IPS DF 6.9 (cell line): ENCODE results near the gene ARPP21.

Experiments used
- DNase-seq: peaks from one replicate; pipeline ENCODE4 v3.0.0-alpha.2; 2013; ENCODE audit warnings: low read depth, low spot score
- H3K27ac ChIP-seq: one replicate; pipeline ENCODE4 v1.5.1; 2013; ENCODE audit warnings: low read length, control low read depth
- H3K27me3 ChIP-seq: 2 replicates; pipeline ENCODE4 v1.6.1; 2013; ENCODE audit warnings: mild to moderate bottlenecking, low read length; ENCODE audit not compliant: control insufficient read depth, insufficient read depth
- H3K36me3 ChIP-seq: 2 replicates; pipeline ENCODE4 v1.6.1; 2013; ENCODE audit warnings: low read length; ENCODE audit not compliant: control insufficient read depth, insufficient read depth
- H3K4me1 ChIP-seq: 2 replicates; pipeline ENCODE4 v1.6.1; 2013; ENCODE audit warnings: low read length; ENCODE audit not compliant: control insufficient read depth, insufficient read depth
- H3K4me3 ChIP-seq: 2 replicates; pipeline ENCODE4 v1.5.1; 2013; ENCODE audit warnings: mild to moderate bottlenecking, low read length
- H3K9me3 ChIP-seq: 2 replicates; pipeline ENCODE4 v1.6.1; 2013; ENCODE audit warnings: low read length, inconsistent platforms; ENCODE audit not compliant: control insufficient read depth, insufficient read depth
- WGBS: extraction: QIAGEN DNeasy Blood & Tissue Kit; methylation state at CpG from one replicate; pipeline ENCODE4 v1.1.7; 2013; ENCODE audit warnings: mixed read lengths, missing lambda C conversion rate; ENCODE audit not compliant: insufficient read length, insufficient coverage; 5-methylcytosine and 5-hydroxymethylcytosine counted together

ARPP21 gene

DNA sequence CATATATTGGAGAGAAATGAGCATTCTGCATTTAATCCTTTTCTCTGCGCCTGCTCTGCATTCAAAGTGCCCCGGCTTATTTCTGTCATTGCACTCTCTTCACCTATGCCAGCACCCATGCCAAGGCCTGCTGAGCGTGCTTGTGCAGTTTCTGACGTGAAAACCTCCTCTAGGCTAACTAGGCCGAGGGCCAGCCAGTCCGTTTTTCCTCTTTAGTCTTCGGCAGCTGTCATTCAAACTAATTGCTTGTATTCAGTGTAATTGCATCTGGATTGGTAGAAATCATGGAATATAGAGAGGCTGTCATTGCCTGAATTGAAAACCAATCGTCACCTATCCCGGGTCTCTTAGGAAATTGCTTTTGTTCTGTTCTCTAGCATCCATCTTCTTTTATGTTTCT lies 94.0 kb downstream of the ARPP21 start:
- no peak overlapping the region for H3K27ac ChIP-seq
- WGBS: no CpG with 5 or more reads among the region's 9 CpGs
- H3K36me3 ChIP-seq: no peaks in the 10 kb centered on the region
- DNase-seq: no peak
- no peak overlapping the region for H3K4me3 ChIP-seq
- no peaks in the 10 kb centered on the region for H3K4me1 ChIP-seq
- H3K27me3 ChIP-seq: 0 out of 2 replicates have a peak, but pooled peaks cover 1% of the 10 kb centered on the region
- no peaks in the 10 kb centered on the region for H3K9me3 ChIP-seq

GRCh38 chr3:35733864-35734263 lies 94.5 kb downstream of the ARPP21 start:
- Histone ChIP-seq H3K27me3 (0 out of 2 replicates have a peak, but pooled peaks cover 1% of the 10 kb centered on the region), H3K4me3 (no peak overlapping the region), H3K9me3 (no peaks in the 10 kb centered on the region), H3K4me1 (no peaks in the 10 kb centered on the region), H3K27ac (no peak overlapping the region), H3K36me3 (no peaks in the 10 kb centered on the region)
- no CpG with 5 or more reads among the region's 2 CpGs for WGBS
- DNase-seq: no peak

GRCh38 chr3:35737080-35737479 lies 97.8 kb downstream of the ARPP21 start:
- Histone ChIP-seq H3K36me3 (no peaks in the 10 kb centered on the region), H3K27ac (no peak overlapping the region), H3K4me3 (no peak overlapping the region), H3K27me3 (no peaks in the 10 kb centered on the region), H3K9me3 (no peaks in the 10 kb centered on the region), H3K4me1 (no peaks in the 10 kb centered on the region)
- WGBS: no CpG with 5 or more reads among the region's 6 CpGs
- no peak for DNase-seq

GRCh38 chr3:35737527-35737926 lies 98.2 kb downstream of the ARPP21 start:
- no peak overlapping the region for H3K27ac ChIP-seq
- H3K27me3 ChIP-seq: no peaks in the 10 kb centered on the region
- H3K4me1 ChIP-seq: no peaks in the 10 kb centered on the region
- WGBS: no CpG with 5 or more reads among the region's 4 CpGs
- H3K9me3 ChIP-seq: no peaks in the 10 kb centered on the region
- no peak for DNase-seq
- H3K4me3 ChIP-seq: no peak overlapping the region
- no peaks in the 10 kb centered on the region for H3K36me3 ChIP-seq

- Histone ChIP-seq H3K27me3 (no peaks in the 10 kb centered on the region), H3K4me3 (no peak overlapping the region), H3K36me3 (no peaks in the 10 kb centered on the region), H3K9me3 (no peaks in the 10 kb centered on the region), H3K4me1 (no peaks in the 10 kb centered on the region), H3K27ac (no peak overlapping the region)
- no peak for DNase-seq
- no CpG with 5 or more reads among the region's 4 CpGs for WGBS
These were observed 98.8 kb downstream of the ARPP21 start for GRCh38 chr3:35737934-35738706.

DNA sequence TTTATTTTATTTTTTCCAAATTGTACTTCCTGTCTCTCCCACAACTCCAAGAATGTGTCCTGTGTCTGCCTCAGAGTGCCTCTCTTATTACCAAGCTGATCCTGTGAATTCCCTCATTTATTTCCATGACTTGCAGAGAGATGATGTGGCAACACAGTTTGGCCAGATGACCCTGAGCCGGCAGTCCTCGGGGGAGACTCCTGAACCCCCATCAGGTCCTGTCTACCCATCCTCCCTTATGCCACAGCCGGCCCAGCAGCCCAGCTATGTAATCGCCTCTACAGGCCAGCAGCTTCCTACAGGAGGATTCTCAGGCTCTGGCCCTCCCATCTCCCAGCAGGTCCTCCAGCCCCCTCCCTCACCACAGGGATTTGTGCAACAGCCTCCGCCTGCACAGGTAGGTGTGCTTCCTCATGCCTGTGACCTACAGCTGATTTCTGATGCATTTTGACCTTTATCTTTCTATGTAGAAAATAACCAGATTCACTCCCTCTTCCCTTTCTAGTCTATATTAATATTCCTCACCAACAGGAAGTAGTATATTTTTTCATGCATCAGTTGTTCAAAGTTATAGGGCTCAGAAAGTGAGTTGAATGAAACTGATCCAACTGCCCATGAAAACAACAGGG lies 100.0 kb downstream of the ARPP21 start:
- WGBS: no CpG with 5 or more reads among the region's 5 CpGs
- Histone ChIP-seq H3K9me3 (no peaks in the 10 kb centered on the region), H3K4me3 (no peak overlapping the region), H3K36me3 (no peaks in the 10 kb centered on the region), H3K4me1 (peaks cover 1% of the 10 kb centered on the region; the same call in 1 of the 2 replicates), H3K27ac (no peak overlapping the region), H3K27me3 (no peaks in the 10 kb centered on the region; the same call in 1 of the 2 replicates)
- DNase-seq: no peak

DNA sequence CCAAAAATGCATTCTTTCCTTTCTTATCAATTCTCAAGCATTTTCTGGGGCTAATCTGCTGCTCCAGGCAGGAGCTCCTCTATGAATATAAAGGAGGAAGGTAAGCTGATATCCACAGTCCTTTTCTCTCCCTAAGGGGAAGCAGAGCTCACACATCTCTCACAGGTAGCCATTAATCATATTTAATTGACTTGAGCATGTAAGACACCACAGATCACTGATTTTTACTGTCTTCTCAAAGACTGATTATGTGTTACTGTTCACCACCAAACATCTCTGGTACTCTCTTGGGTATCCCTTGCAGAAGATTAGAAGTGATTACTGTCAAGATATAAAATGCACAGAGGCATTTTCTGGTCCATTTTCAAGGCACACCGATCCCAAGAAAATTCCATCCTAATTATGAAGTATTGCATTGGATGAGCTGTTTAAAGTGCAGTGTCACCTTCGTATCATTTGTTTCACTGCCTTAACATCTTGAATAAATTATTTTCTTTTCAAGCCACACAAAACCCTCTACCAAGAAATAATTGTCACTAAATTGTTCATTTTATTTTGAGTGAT lies 100.7 kb downstream of the ARPP21 start:
- no peaks in the 10 kb centered on the region for H3K9me3 ChIP-seq
- H3K36me3 ChIP-seq: no peaks in the 10 kb centered on the region
- H3K4me1 ChIP-seq: peaks cover 2% of the 10 kb centered on the region; the same call in 1 of the 2 replicates
- no CpG with 5 or more reads among the region's 2 CpGs for WGBS
- H3K27me3 ChIP-seq: no peaks in the 10 kb centered on the region; the same call in 1 of the 2 replicates
- H3K4me3 ChIP-seq: no peak overlapping the region
- DNase-seq: no peak
- H3K27ac ChIP-seq: no peak overlapping the region

GRCh38 chr3:35743218-35743617 lies 103.9 kb downstream of the ARPP21 start:
- WGBS: no CpG with 5 or more reads among the region's 5 CpGs
- Histone ChIP-seq H3K27ac (no peak overlapping the region), H3K36me3 (no peaks in the 10 kb centered on the region), H3K27me3 (peaks cover 7% of the 10 kb centered on the region), H3K4me1 (peaks cover 2% of the 10 kb centered on the region; the same call in 1 of the 2 replicates), H3K9me3 (no peaks in the 10 kb centered on the region), H3K4me3 (no peak overlapping the region)
- no peak for DNase-seq

DNA sequence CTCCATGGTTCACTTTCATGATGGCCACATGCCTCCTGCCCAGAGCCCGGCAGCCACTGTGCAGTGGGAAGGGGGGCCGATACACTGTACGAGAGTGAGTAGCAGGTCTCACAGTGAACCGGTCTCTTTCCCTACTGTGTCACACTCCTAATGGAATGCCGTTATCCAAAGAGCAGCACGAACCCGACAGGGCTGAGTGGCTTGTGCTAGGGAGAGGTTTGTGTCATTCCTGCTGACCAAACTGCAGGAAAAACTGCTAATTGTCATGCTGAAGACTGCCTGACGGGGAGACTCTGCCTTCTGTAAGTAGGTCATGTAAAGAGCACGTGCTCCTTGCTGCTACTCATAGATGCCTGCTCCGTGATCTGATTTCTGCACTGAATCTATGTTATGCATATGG lies 105.1 kb downstream of the ARPP21 start:
- no CpG with 5 or more reads among the region's 10 CpGs for WGBS
- H3K9me3 ChIP-seq: no peaks in the 10 kb centered on the region
- no peaks in the 10 kb centered on the region for H3K36me3 ChIP-seq
- peaks cover 7% of the 10 kb centered on the region for H3K27me3 ChIP-seq
- peaks cover 2% of the 10 kb centered on the region; the same call in 1 of the 2 replicates for H3K4me1 ChIP-seq
- H3K27ac ChIP-seq: no peak overlapping the region
- no peak overlapping the region for H3K4me3 ChIP-seq
- no peak for DNase-seq

DNA sequence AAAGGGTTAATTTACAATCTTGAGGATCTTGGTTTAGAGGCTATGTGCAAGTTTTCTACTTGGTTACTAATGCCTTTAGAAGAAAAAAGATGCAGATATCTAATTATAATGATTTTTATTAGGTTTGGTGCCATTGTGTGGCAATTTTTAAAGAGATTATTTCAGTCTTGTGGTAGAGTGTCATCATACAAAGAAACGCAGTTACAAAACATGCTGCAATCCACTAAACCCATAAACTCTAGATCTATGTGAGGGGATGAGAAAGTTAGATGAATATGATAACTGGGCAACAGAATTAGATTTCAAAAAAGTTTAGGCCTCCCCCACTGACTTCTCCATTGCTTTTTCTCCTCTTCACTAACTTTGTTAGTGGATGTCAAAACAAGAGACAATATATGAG lies 106.0 kb downstream of the ARPP21 start:
- DNase-seq: no peak
- no CpG with 5 or more reads among the region's 1 CpG for WGBS
- H3K27me3 ChIP-seq: peaks cover 7% of the 10 kb centered on the region
- H3K4me3 ChIP-seq: no peak overlapping the region
- H3K36me3 ChIP-seq: no peaks in the 10 kb centered on the region
- H3K4me1 ChIP-seq: peaks cover 2% of the 10 kb centered on the region; the same call in 1 of the 2 replicates
- no peaks in the 10 kb centered on the region for H3K9me3 ChIP-seq
- no peak overlapping the region for H3K27ac ChIP-seq
